SKM-1 treated with dmso at 0.1 percent for 144 hours (cell line): ENCODE results near the gene SPRED1.
"Not testable (repeated sequence)": the region's sequence is repeated elsewhere in the genome, so short reads cannot be mapped to it uniquely, and the experiment has no call there.

Source experiments
- DNase-seq: peaks from one replicate; lab custom pipeline; 2025; ENCODE audit not compliant: unreplicated experiment; lab: John Stamatoyannopoulos, UW

SPRED1 gene

GRCh38 chr15:38277281-38277680 is 24.6 kb downstream of the SPRED1 start:
- DNase-seq: not testable (repeated sequence)

- no peak for DNase-seq
Observed at GRCh38 chr15:38281031-38281430, 28.4 kb downstream of the SPRED1 start.

GRCh38 chr15:38283010-38283409 is 30.4 kb downstream of the SPRED1 start:
- DNase-seq: no peak

GRCh38 chr15:38285456-38285855 is 32.8 kb downstream of the SPRED1 start:
- DNase-seq: no peak

GRCh38 chr15:38294126-38294525 is 41.5 kb downstream of the SPRED1 start:
- DNase-seq: no peak

- DNase-seq: no peak
Observed at GRCh38 chr15:38297623-38298388, 45.2 kb downstream of the SPRED1 start.

GRCh38 chr15:38299216-38299615 is 46.6 kb downstream of the SPRED1 start:
- no peak for DNase-seq

GRCh38 chr15:38300395-38300794 is 47.8 kb downstream of the SPRED1 start:
- no peak for DNase-seq

GRCh38 chr15:38304481-38304880 is 51.8 kb downstream of the SPRED1 start:
- no peak for DNase-seq

- DNase-seq: peak; percentile 43
Observed at GRCh38 chr15:38307251-38307650, 54.6 kb downstream of the SPRED1 start.

GRCh38 chr15:38307861-38308641 is 55.4 kb downstream of the SPRED1 start:
- DNase-seq: no peak

GRCh38 chr15:38308797-38309196 is 56.2 kb downstream of the SPRED1 start:
- no peak for DNase-seq

- DNase-seq: no peak
Observed at GRCh38 chr15:38312190-38312589, 59.6 kb downstream of the SPRED1 start.

- no peak for DNase-seq
Observed at GRCh38 chr15:38316311-38316710, 63.7 kb downstream of the SPRED1 start.

- no peak for DNase-seq
Observed at GRCh38 chr15:38320181-38320580, 67.5 kb downstream of the SPRED1 start.

GRCh38 chr15:38320866-38321265 is 68.2 kb downstream of the SPRED1 start:
- no peak for DNase-seq

- DNase-seq: no peak
Observed at GRCh38 chr15:38323895-38324294, 71.3 kb downstream of the SPRED1 start.

- no peak for DNase-seq
Observed at GRCh38 chr15:38324939-38325647, 72.5 kb downstream of the SPRED1 start.

GRCh38 chr15:38325648-38325990 is 73.0 kb downstream of the SPRED1 start:
- DNase-seq: no peak

- no peak for DNase-seq
Observed at GRCh38 chr15:38332711-38333110, 80.1 kb downstream of the SPRED1 start.

GRCh38 chr15:38335116-38335515 is 82.5 kb downstream of the SPRED1 start:
- no peak for DNase-seq

- DNase-seq: no peak
Observed at GRCh38 chr15:38344351-38344750, 91.7 kb downstream of the SPRED1 start.
